Pons (tissue), 1 donor: Measurements from ENCODE around the gene POU6F2.
"Not testable (repeated sequence)": the region's sequence is repeated elsewhere in the genome, so short reads cannot be mapped to it uniquely, and the experiment has no call there.

Experiments used
- DNase-seq: peaks from one replicate; pipeline ENCODE4 v3.0.0-alpha.2; 2016; ENCODE audit warnings: low spot score

The POU6F2 gene

DNA sequence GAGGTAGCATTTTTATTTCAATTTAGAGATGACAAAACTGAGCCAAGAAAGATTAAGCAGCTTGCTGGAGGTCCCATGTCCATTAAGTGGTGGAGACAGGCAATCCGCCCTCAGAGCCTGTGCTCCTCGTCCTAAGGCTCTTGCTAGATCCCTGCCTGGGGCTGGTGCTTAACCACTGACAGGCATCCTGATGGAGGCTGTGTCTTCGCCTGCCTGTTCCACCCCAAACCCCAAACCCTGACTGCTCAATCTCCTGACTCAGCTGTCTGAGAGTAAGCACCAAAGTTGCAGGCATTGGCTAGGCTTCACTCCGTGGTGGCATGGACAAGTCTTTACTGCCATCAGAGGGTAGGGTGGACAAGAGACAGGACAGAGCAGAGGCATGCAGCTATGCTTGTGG lies 209.4 kb downstream of the POU6F2 start:
- DNase-seq = no peak

DNA sequence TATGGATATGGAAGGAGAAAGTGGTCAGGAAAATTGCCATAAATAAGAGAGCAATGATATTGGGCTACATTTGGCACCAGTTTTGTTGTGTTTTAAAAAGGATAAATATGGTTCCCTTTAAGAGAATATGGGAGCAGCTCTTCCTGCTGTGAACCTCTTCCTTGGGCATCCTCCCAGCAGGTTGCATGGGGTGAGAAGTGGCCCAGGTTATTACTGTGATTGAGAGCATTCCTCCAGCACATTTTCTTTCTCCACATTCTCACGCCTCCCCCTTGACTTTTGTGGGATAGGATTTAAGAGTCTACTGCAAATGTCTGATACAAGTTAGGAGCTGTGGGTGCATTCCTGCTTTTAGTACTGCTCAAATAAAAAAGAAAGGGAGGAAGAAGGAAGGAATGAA lies 214.8 kb downstream of the POU6F2 start:
- DNase-seq = no peak

DNA sequence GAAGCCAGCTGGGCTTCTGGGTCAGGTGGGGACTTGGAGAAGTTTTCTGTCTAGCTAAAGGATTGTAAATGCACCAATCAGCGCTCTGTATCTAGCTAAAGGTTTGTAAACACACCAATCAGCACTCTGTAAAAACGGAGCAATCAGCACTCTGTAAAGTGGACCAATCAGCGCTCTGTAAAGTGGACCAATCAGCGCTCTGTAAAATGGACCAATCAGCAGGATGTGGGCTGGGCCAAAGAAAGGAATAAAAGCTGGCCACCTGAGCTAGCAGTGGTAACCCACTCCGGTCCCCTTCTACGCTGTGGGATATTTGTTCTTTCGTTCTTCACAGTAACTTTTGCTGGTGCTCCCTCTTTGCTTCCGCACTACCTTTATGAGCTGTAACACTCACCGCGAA lies 216.7 kb downstream of the POU6F2 start:
- DNase-seq = not testable (repeated sequence)

DNA sequence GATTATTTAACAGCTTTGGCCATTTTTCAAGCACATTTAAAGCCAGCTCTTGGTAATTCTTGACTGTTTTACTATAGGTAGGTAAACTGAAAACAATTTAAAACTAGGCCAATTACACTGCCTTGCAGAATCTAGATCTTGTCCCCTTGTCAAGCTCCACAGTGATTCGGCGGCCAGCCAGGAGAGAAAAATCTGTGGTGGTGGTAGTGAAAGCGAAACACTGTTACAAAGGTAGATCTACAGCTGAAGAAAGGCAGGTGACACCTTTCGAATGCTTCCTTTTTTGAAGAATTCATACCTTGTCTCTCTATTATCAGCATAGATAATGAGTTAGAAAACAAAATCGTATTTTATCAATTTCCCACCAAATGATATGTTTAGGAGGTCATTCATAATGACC lies 218.3 kb downstream of the POU6F2 start:
- no peak for DNase-seq

DNA sequence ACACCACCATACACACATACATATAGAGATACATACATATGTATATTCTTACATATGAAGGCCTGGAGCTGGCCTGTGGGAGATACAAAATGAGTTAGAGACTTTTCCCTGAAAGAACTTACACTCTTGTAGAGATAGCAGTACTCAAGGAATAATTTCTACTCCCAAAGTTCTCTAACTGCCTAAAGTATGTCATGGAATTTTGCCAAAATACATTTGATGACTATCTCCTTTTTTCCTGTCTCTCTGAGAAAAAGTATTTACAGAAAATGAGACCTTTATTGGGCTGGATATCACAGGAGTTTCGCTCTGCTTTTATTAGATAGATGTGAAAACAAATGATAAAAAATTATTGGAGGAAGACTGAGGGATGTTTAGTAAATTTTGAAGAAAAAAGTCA lies 220.1 kb downstream of the POU6F2 start:
- no peak for DNase-seq

DNA sequence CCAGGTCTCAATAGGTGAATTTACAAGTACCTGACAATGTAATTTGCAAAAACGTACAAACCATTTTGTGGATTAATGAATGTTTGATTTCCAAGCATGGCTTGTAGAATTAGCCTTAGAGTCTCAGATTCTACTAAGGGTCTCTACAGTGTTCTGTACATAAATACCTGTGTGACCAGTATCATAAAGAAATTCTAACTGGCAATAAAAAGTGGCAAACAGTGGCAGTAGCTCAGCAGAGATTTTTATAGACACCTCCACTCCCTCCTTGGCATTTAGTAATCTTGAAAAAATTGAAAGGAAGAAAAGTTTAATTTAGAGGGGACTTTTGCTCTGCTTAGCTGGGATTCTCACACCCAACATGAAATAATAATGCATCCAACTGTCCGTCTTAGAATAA lies 220.8 kb downstream of the POU6F2 start:
- DNase-seq = no peak

DNA sequence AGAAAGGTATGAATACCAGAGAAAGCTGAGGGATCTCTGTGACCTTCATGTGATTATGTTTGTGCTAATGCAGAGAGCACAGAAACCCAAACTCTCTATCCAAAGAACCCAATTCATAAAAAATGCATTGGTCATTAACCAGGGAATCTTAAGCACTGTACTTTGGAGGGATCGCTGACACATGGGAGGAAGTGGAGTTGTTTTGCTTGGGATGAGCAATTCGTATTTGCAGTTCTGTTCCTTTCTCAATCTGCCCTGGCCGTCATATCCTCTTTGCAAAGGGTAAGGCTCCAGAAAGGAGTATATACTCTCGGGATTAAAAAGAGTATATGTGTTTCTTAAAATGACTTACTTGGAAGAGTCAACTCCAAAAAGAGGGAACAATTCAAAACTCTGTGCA lies 221.3 kb downstream of the POU6F2 start:
- DNase-seq = no peak

DNA sequence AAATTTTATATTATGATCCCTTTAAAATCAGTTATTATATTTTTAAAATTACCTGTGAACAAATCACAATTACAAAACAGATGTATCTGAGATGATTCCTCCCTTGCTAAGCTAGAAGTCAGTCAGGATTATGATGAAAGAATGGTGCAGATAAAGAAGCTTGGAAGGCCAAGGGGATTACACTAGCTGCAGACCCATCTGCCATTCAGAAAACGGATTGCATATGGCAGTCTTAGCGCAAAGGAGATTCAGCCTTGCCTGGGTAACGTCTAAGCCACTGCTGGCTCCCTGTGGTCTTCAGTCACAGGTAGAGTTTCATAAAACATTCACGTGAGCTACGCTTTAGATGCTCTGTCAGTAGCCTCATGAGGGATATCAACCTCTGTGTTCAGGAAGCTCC lies 222.2 kb downstream of the POU6F2 start:
- no peak for DNase-seq

DNA sequence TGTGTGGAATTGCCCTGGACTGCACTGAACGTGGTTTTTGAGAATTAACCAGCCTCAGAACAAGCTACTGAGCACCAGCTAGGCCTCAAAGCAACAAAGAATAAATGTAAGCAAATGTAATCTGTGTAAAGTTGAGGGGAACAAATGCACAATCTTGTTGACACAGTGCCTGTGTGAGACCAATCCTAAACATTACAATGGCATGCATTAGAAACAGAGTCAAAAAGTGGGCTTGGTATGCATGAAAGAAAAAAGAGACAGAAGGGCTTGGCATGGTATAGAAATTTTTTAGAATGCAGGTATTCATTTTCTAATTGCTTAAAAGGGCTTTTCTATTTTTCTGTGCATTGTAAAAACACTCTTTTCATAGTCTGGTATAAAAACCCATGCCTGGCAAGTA lies 224.3 kb downstream of the POU6F2 start:
- DNase-seq = no peak

DNA sequence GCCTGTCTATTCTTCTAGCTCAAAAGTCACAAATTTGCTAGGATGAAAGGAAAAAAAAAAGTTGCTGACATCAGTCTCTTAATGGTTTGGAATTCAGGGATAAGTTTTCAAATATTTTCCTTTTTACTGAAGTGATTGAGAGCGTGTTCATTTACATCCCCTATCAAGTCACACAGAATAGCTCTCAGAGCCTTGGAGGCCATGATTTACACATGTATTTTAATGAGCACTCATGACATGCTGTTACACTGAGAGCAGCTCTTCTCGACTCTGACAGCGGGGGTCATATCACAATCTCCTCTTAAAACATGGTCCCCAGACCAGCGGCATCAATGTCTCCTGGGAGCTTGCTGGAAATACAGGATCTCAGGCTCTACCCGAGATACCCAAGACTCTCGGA lies 232.7 kb downstream of the POU6F2 start:
- no peak for DNase-seq

DNA sequence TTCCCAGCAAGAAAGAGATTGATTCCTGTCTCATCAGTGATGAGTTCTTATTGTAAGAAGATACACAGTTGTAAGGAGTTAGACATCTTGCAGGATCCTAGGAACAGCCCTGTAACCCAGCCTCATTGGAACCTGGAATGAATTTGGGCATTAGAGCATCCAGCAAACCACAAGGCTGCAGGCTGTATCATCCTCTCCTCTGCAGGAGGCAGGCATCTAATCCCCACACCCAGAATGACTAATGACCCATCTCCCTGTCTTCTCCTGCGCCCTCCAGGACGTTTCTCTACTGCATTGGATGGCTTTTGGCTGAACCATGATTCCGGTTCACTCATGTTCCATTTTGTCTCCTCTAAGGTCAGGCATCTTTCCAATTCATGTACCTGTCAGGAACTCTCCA lies 233.9 kb downstream of the POU6F2 start:
- DNase-seq = no peak

DNA sequence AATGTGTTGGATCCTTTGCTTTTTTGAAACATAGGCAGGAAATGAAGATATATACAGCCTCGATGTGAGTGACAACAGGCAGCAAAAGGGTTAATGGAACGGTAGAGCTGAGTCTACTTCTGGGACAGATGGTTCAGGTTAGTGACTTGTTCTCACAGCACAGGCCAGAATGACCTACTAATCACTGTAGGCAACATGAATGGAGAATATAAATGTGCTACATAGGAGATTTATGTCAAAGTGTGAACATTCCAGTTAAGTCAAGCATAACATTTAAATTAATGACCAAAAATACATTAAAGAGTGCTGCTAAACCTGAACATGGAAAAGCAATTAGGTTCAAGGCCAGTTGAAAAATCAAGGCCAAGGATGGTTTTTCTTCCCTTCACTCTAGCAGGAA lies 235.2 kb downstream of the POU6F2 start:
- no peak for DNase-seq

DNA sequence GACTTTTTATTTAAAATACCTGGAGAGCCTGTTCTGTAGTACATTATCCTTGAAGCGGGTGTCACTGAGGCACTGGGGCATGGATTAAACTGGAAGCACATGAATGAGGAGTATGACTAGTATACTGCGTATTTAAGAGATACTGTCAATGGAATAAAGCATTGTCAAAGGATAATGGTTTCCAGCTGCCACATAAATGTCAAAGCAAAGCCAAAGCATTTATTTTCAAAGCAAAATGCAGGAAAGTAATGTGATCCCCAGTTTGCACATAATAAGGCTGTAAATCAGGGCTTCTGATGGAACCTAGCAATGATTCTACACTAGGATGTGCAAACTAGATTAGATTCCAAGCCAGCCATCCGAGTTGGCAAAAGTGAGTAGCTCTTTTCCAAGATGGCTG lies 240.1 kb downstream of the POU6F2 start:
- DNase-seq = no peak

DNA sequence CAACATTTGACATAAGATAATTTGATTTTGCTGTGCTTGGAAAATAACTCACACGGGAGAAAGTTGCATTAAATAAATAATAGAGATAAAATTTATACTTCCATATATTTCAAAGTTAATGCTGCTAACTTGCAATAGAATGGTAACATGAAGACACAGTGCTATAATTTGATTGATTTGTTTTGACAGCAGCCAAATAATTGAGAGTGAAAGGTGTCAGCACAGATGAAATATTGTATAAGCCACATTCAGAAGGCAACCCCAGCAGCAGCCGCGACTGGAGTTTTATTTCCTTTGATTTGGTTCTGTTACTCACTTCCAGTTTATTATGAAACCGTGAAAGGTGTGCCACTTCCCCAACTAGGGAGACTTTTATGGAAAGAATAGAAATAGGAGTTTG lies 242.2 kb downstream of the POU6F2 start:
- DNase-seq = no peak

DNA sequence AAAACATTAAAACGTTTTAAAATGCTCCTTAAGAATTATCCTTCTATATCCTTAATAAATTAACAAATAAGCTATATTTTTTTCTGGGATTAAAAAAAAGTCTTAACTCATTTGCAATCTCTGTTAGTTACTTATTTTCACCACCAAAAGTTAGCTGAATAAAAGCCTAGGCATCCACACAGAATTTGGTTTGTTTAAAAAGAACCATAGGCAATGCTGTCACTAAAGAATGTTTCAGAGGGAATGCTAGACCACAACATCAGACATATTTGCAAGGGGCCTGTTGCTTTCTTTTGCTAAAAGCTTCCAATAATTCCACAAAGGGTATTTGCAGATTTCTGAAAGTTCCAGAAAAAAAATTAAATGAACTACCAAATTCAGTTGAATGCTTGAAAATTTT lies 244.2 kb downstream of the POU6F2 start:
- DNase-seq = no peak

DNA sequence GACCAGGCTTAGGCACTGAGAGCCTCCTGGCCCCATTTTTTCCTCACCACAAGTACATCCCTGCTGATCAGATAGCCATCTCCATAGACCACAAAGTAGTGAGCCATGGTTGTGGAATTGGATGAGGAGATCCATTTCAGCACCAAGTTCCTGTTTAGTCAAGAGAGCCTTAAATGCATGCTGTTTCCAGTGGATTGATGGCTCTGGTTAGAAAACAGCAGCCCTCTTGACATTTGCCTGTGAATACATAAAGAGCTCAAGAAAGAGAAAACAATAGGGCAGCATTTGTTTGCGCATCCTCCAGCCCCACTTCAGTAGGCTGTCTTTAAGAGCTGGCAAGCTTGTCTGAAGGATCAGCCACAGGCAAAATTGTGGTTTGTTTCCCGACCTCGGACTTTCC lies 251.2 kb downstream of the POU6F2 start:
- no peak for DNase-seq

DNA sequence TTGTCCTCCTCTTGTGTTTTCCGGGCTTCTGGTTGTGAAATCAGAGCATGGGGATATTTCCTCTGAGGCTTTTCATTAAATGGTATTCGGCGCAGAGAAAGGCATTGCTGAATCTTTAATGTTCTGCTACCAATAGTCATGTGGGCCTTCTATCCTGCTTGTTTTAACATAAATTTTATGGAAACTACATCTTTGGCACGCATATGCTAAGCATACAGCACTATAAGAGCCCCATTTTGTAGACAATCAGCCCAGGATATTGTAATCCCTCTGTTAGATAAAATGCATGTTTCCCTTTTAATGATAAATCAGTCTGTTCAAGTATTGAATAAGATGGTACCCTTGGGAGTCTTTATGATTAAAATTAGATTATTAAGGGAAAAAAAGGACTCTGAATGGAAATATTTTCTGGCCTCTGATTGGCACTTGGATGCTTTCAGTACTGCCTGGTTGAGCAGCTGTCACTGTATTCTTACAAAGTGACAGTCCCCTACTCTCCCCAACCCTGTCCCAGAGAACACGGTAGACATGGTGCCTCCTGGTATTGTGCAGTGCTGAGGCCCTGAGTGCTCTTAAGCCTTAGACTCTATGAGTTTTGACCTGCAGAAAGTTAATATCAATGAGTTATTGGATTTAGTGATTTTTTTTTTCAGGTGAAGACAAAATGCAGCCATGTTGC lies 256.3 kb downstream of the POU6F2 start:
- DNase-seq = no peak

DNA sequence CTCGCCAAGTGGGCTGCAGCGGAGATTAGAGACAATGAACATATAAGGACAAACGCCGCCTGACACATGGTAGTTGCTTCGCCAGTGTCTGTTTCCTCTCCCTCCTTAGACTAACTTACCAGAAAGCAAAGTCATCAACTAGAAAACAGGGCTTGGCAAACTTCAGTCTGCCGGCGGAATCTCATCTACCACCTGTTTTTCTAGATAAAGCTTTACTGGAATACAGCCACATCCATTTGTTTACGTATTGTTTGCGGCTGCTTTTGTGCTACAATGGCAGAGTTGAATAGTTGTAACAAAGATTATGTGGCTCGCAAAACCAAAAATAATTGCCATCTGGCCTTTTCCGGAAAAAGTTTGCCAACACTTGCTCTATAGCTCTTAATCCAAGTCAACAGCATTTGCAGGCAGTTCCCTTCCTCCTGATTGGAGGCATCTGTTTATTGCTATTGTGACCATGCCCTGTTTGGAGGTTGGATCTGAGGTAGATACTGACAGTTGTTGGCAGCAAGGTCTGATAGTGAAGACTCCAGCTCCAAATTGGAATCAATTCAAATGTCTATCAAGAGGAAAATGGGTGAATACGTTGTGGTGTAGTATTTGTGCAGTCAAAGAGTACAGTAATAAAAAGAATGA lies 260.6 kb downstream of the POU6F2 start:
- DNase-seq = no peak

DNA sequence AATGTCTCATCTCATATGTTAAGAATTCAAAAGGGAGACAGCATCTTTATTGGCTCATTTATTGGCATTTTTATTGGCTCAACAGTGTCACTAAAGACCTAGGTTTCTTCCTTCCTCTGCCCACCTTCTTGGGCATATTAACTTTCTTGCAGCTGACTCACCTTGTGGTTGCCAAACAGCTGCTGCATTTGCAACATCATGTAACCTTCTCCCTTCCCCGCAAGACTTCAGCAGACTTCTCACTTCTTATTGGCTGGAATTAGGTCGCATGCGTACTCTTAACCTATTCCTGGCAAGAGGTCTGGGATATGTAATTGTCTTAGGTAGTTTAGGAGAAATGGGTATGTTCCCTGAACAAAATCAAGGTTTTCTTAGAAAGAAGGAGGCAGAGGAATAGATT lies 263.2 kb downstream of the POU6F2 start:
- DNase-seq = no peak

DNA sequence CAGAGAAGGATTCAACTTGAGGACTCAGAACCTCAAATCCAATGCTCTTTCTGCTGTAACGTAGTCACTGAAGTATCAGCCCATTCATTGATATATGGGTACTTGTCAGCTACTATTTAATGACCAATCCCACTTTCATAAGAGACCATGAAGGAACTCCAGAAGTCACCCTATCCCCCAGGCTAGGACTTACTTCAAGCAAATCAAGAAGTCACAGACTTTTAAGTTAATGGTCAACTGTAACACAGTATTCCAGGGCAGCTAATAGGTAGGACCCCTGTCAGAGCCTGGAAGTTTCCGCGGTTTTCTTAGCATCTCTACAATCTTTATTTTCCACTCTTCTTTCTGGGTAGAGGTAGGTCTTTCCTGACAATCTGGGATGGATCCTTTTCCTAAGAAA lies 269.9 kb downstream of the POU6F2 start:
- no peak for DNase-seq

DNA sequence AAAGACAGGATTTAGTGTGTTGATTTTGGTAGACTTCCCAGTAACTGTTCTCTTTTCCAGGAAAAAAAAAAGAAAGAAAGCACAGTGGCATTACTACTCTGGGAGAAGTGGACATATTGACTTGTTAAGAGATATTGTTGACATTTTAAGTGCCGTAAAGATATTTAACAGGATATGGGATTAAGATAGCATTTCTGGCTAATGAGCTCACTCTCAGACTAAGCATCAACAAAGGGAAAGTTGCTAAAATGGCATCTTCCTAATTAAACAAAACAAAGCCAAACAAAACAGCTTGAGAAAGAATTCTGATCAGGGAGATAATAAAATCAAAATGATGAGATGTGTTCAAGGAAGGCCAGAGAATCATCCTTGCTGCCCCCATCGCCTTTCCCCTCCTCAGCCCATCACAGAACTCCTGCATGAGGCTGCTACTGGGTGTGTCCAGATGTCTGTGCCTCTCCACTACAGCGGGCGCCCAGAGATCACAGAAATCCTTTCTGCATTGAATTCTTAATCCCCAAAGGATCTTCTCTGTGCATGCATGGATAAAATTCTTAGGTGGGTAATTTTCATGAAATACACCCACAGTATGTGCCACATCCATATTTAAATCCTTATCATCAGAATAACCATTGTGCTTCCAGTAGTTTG lies 270.5 kb downstream of the POU6F2 start:
- no peak for DNase-seq

DNA sequence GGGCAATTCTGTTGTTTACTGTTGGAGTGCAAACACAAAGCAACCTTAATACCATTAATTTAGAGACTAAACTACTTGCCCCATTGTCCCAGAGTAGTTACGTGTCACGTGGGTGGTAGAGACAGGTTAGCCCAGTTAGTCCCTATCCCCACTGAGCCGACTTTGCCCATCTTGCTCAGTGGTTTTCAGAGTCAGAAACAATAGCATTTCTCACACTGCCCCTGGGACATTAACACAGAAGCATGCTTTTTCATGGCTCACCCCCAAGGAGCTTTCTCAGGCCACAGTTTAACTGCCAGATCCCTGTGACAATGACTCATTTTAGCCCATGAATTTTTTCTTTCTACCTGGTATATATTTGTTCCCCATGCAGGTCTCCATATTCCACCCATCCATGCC lies 271.0 kb downstream of the POU6F2 start:
- DNase-seq = no peak

DNA sequence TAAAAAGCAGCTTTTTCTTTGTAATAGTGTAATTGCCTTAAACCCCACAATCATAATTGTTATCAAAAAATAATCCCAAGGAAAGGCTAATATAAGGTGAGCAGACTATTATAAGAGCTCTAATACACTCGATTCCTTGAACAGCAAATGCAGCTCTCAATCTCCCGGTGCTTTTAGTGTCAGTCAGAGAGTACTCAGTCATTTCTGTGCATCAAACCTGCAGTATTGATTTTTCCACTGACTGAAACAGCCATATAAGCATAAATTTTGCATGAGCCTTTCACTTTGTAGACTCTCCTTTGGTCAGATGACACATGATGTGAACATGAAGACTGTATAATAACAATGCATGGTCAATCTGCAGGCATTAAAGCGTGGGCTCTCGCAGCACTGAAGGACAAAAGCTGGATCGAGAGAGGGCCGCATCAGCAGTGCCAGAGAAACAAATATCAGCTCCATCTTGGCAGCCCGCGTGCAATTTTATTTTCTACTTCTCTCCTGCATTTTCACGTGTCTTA lies 272.0 kb downstream of the POU6F2 start:
- DNase-seq = no peak

DNA sequence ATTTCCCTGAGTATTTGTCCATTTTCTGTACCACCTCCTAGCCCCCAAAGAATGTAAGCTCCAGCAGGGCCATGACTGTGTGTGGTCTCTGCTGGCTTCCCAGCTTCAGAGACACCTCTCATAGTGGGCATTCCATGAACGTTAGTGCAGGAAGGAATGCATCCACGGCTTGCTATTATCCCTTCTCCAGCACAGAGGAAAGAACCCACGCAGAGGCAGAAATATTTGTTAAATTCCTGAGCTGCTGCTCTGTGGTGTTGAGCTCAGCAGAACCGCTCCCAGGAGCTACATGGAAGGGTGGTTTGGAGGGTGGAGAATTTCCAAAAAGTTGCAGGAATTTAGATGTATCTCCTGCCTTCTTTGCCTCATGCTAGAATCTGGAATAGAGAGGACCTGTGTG lies 275.2 kb downstream of the POU6F2 start:
- no peak for DNase-seq
